Calu3 (cell line): Measurements from ENCODE around the gene ARHGEF6. TPM values are rescaled to one million over a fixed set of nuclear protein-coding genes. Genes with fewer than 3 reads are reported as not detected.

Source experiments
- BruUV-seq: library from RNA; stranded (reverse); fragments of 400-500 nt; replicated peaks from 2 replicates; lab custom pipeline; 2021; lab: Mats Ljungman, UMichigan
- CTCF ChIA-PET: fragments of 300-600 bp; sonication (Branson Sonifier 250); formaldehyde crosslinking; loops from one replicate; lab custom pipeline; 2022; ENCODE audit warnings: antibody characterized with exemption; lab: Charles Lee
- DNase-seq: peaks from one replicate; pipeline ENCODE4 v3.0.0; 2022
- H3K27ac Mint-ChIP-seq: one replicate; pipeline ENCODE4 v1.8.0; 2022; ENCODE audit warnings: mixed read lengths; ENCODE audit not compliant: unreplicated experiment
- H3K27me3 Mint-ChIP-seq: one replicate; pipeline ENCODE4 v1.8.0; 2022; ENCODE audit warnings: mixed read lengths; ENCODE audit not compliant: unreplicated experiment
- H3K36me3 Mint-ChIP-seq: one replicate; pipeline ENCODE4 v1.8.0; 2022; ENCODE audit warnings: mild to moderate bottlenecking, moderate library complexity, mixed read lengths; ENCODE audit not compliant: insufficient read depth, unreplicated experiment
- H3K4me1 Mint-ChIP-seq: one replicate; pipeline ENCODE4 v1.8.0; 2022; ENCODE audit warnings: mild to moderate bottlenecking, low read depth, mixed read lengths; ENCODE audit not compliant: unreplicated experiment
- H3K4me3 Mint-ChIP-seq: one replicate; pipeline ENCODE4 v1.8.0; 2022; ENCODE audit warnings: mild to moderate bottlenecking, low read depth, moderate library complexity, mixed read lengths; ENCODE audit not compliant: unreplicated experiment
- H3K9me3 Mint-ChIP-seq: one replicate; pipeline ENCODE4 v1.8.0; 2022; ENCODE audit warnings: low read depth, mixed read lengths; ENCODE audit not compliant: unreplicated experiment
- intact Hi-C: fragments of 100-400 bp; cut with micrococcal nuclease; formaldehyde crosslinking; loops from one replicate; pipeline ENCODE4 v1.10.0; 2022; ENCODE audit not compliant: unreplicated experiment
- total RNA-seq: library from RNA; stranded (reverse); gene quantifications from 2 replicates; pipeline ENCODE4 v1.2.3, GENCODE V29; 2022
- TF ChIP-seq, protein P1 (sequence below): fragments of 200-600 bp; IDR thresholded peaks from one replicate; pipeline ENCODE4 v1.8.0; 2022; ENCODE audit warnings: antibody characterized with exemption; ENCODE audit not compliant: unreplicated experiment

ARHGEF6 gene
- total RNA-seq, 1 experiment from 2014 or later = 0.07 TPM

DNA sequence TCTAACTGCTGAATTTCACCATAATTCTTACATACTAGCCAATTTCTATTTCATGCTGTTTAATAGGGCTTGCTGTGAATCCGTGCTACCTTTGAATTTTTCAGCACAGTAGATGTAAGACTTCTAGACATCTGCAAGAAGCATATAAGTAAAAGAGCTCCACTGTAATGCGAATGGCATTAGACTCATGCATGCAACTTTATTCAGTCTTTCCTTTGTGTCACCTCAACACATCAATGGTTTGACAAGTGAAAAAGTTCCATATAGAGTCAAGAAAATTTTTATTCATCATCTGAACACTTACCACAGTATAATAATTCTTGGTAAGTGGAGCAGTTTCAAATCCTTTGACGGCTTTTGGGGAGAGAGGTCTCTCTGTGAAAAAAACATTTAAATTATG, 48.9 kb downstream of the ARHGEF6 start:
- Mint-ChIP-seq H3K4me1 (no peaks in the 10 kb centered on the region), H3K9me3 (no peaks in the 10 kb centered on the region), H3K4me3 (no peak overlapping the region), H3K27me3 (no peaks in the 10 kb centered on the region), H3K36me3 (no peaks in the 10 kb centered on the region), H3K27ac (no peak overlapping the region)
- DNase-seq = no peak
- no TSS peak for BruUV-seq
- CTCF ChIA-PET = no interaction called here
- intact Hi-C loops = no loop called here
- TF ChIP-seq, protein P1, sequence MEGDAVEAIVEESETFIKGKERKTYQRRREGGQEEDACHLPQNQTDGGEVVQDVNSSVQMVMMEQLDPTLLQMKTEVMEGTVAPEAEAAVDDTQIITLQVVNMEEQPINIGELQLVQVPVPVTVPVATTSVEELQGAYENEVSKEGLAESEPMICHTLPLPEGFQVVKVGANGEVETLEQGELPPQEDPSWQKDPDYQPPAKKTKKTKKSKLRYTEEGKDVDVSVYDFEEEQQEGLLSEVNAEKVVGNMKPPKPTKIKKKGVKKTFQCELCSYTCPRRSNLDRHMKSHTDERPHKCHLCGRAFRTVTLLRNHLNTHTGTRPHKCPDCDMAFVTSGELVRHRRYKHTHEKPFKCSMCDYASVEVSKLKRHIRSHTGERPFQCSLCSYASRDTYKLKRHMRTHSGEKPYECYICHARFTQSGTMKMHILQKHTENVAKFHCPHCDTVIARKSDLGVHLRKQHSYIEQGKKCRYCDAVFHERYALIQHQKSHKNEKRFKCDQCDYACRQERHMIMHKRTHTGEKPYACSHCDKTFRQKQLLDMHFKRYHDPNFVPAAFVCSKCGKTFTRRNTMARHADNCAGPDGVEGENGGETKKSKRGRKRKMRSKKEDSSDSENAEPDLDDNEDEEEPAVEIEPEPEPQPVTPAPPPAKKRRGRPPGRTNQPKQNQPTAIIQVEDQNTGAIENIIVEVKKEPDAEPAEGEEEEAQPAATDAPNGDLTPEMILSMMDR = no peak

DNA sequence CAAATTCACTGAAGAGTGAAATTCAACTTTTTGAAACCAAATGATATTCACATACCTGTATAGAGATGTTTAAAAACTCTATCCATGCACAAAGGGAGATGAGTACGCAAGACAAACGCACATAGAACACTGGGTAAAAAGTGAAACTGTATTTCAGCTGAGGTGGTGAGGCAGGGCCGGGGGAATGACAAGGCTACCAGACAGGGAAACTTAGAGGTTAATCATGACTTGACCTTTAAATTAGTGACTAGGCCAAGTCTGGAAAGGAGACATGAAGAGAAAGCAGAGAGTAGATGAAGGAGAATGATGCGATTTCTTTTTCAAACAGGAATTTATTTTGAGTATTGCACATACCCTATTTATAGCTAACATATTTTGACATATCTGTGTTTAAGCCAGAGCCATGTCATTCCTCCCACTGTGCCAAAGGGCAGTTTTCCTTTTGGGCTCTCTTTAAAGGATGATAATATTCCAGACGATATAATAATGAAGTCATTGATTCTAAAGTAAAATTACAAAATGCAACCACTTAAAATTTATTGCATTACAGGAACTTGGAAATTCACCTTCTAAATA, 49.4 kb downstream of the ARHGEF6 start:
- CTCF ChIA-PET = no interaction called here
- intact Hi-C loops = no loop called here
- no peak for DNase-seq
- no TSS peak for BruUV-seq
- Mint-ChIP-seq H3K9me3 (no peaks in the 10 kb centered on the region), H3K27me3 (no peaks in the 10 kb centered on the region), H3K27ac (no peak overlapping the region), H3K4me1 (no peaks in the 10 kb centered on the region), H3K4me3 (no peak overlapping the region), H3K36me3 (no peaks in the 10 kb centered on the region)
- TF ChIP-seq, protein P1 = no peak

DNA sequence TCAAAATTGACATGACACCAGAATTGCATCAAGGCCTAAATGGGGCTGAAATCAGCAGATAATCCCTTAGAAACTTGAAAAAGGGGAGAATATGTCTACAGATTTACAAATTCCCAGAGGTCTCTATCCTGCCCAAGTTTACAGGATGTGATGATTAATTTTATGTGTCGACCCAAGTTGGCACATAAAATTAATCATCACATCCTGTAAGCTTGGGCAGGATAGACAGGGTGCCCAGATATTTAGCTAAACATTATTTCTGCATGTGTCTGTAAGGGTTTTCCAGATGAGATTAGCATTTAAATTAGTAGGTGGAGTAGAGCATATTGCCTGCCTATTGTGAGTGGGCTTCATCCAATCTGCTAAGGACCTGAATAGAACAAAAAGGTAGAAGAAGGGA, 52.3 kb downstream of the ARHGEF6 start:
- BruUV-seq = no TSS peak
- DNase-seq = no peak
- intact Hi-C loops = no loop called here
- TF ChIP-seq, protein P1 = no peak
- Mint-ChIP-seq H3K9me3 (no peaks in the 10 kb centered on the region), H3K27me3 (no peaks in the 10 kb centered on the region), H3K27ac (no peak overlapping the region), H3K4me1 (no peaks in the 10 kb centered on the region), H3K36me3 (no peaks in the 10 kb centered on the region), H3K4me3 (no peak overlapping the region)
- CTCF ChIA-PET = no interaction called here

DNA sequence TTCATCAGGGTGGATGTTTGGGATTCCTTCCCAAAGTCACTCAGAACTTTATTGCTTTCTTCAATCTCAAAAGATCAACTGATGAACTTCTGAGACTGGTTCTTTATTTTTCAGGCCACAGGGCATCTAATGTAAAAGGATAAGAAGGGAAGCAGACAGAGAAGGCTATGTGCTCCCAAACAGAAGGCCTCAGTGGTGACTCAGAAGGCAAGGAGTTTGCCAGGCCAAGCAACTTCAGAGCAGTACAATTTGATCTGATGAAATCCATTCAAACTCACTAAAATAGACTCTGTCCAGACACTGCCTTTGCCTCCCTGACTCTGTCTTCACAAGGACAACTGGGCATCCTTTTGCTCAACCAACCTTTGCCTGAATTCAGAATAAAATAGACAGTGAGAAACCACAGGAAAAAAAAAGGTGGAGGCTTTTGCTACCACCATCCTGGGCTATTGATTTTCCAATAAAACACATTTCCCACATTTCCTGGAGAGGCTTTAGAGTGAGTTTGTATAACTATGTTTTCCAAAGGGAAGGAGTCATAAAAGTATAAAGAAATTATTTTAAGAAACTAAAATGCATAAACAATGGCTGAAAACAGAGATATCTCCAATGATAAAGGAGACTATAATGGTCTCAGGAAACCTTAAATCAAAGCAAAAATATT, 55.2 kb downstream of the ARHGEF6 start:
- no peaks in the 10 kb centered on the region for H3K36me3 Mint-ChIP-seq
- DNase-seq = no peak
- no peaks in the 10 kb centered on the region for H3K4me1 Mint-ChIP-seq
- CTCF ChIA-PET = no interaction called here
- intact Hi-C loops = no loop called here
- H3K27me3 Mint-ChIP-seq = no peaks in the 10 kb centered on the region
- no peak overlapping the region for H3K4me3 Mint-ChIP-seq
- no TSS peak for BruUV-seq
- no peaks in the 10 kb centered on the region for H3K9me3 Mint-ChIP-seq
- H3K27ac Mint-ChIP-seq = no peak overlapping the region
- TF ChIP-seq, protein P1 = no peak
